K562 (cell line): ENCODE results near the gene MAP2. TPM values are rescaled to one million over a fixed set of nuclear protein-coding genes. Genes with fewer than 3 reads are reported as not detected.

Experiments
- GTF2F1 ChIP-seq: IDR thresholded peaks from 2 replicates; pipeline ENCODE4 v1.6.1; 2011; ENCODE audit warnings: low read depth, low read length, improper control_type of control experiment
- HDAC3 ChIP-seq: fragments of 450-650 bp; IDR thresholded peaks from 2 replicates; pipeline ENCODE4 v1.6.1; 2018; ENCODE audit warnings: borderline replicate concordance, mild to moderate bottlenecking, moderate library complexity; ENCODE audit not compliant: partially characterized antibody
- MAFK ChIP-seq: IDR thresholded peaks from 2 replicates; pipeline ENCODE4 v1.6.1; 2011; ENCODE audit warnings: low read length, improper control_type of control experiment
- ZNF717 ChIP-seq: fragments of 250-450 bp; sonication (Bioruptor Pico); IDR thresholded peaks from 2 replicates; pipeline ENCODE4 v1.5.0; 2021
- polyA plus RNA-seq, 8 experiments: library from polyadenylated mRNA; depleted of rRNA in 4 of 8; stranded (reverse) in 5 of 8; unstranded in 3 of 8; fragments of >200 nt; fragmentation: Nextera tagmentation in 2 of 8; fragmentation: Illumina TruSeq in 1 of 8; extraction: Ambion mirVana in 2 of 8; extraction: Trizol in 1 of 8; gene quantifications; 2 replicates each; pipeline versions ENCODE4 v1.2.1 to v1.2.3, GENCODE V29; 2011 to 2014; ENCODE audit warnings: inconsistent platforms in 1 of 8, missing spikeins in 1 of 8
- total RNA-seq, 7 experiments: library from RNA; depleted of rRNA in 6 of 7; stranded (reverse); fragments of >200 nt in 6 of 7; fragmentation: Illumina TruSeq in 2 of 7; extraction: Trizol in 2 of 7; gene quantifications; 2 replicates each; pipeline versions ENCODE4 v1.2.1 to v1.2.3, GENCODE V29; 2011 to 2021; ENCODE audit warnings: low replicate concordance in 1 of 7
- TF ChIP-seq, protein P1 (sequence below): sonication (generic); formaldehyde crosslinking; IDR thresholded peaks from 2 replicates; pipeline ENCODE4 v1.4.0; 2020; ENCODE audit warnings: mild to moderate bottlenecking, missing genetic modification reagents
- TF ChIP-seq, protein P2 (sequence below): IDR thresholded peaks from 2 replicates; pipeline ENCODE4 v1.6.1; 2016; ENCODE audit warnings: missing genetic modification characterization, missing compliant biosample characterization
- TF ChIP-seq, protein P3 (sequence below): fragments of 450-650 bp; IDR thresholded peaks from 2 replicates; pipeline ENCODE4 v1.6.1; 2017; ENCODE audit warnings: mild to moderate bottlenecking, moderate library complexity

The MAP2 gene
- total and polyA plus RNA-seq, 9 of the 15 experiments (the other 6 are each of a cell fraction or from before 2014, with no cell fraction given): 0.13 TPM; not detected in 8

DNA sequence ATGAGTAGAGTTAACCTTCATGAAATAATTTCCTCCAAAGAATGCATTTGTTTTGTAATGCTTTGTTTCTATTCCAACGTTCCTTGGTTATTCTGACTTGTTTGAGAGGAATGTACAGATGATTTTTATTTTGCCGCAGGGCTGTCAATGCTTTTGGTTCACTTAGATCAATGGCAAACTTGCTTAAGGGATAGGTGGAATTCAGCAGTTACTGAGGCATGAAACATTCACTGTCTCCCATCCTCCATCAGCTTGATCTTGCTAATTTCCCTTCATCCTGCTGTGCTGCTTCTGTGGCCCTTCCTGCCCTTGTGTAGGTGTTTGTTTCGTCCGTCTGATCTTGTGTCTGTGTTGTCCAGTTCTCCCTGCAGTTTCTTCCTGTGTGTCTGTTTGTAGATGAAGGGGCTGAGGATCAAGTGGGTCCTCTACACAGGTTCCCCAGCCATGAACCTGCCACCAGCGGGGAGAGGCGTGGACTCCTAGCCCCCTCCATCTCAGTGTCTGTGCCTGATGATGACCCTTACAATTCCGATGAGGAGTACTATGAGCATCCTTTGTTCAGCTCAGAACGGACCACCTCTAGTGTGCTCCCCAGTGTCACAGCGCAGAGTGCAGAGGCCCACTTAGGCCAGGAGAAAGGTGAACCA, 263.6 kb downstream of the MAP2 start (continued):
- TF ChIP-seq, protein P1, sequence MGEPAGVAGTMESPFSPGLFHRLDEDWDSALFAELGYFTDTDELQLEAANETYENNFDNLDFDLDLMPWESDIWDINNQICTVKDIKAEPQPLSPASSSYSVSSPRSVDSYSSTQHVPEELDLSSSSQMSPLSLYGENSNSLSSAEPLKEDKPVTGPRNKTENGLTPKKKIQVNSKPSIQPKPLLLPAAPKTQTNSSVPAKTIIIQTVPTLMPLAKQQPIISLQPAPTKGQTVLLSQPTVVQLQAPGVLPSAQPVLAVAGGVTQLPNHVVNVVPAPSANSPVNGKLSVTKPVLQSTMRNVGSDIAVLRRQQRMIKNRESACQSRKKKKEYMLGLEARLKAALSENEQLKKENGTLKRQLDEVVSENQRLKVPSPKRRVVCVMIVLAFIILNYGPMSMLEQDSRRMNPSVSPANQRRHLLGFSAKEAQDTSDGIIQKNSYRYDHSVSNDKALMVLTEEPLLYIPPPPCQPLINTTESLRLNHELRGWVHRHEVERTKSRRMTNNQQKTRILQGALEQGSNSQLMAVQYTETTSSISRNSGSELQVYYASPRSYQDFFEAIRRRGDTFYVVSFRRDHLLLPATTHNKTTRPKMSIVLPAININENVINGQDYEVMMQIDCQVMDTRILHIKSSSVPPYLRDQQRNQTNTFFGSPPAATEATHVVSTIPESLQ (CRISPR knock-in tag): no peak
- TF ChIP-seq ZNF717 (CRISPR knock-in tag) (no peak), GTF2F1 (no peak), HDAC3 (no peak), MAFK (no peak)
- TF ChIP-seq, protein P2, sequence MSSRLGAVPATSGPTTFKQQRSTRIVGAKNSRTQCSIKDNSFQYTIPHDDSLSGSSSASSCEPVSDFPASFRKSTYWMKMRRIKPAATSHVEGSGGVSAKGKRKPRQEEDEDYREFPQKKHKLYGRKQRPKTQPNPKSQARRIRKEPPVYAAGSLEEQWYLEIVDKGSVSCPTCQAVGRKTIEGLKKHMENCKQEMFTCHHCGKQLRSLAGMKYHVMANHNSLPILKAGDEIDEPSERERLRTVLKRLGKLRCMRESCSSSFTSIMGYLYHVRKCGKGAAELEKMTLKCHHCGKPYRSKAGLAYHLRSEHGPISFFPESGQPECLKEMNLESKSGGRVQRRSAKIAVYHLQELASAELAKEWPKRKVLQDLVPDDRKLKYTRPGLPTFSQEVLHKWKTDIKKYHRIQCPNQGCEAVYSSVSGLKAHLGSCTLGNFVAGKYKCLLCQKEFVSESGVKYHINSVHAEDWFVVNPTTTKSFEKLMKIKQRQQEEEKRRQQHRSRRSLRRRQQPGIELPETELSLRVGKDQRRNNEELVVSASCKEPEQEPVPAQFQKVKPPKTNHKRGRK (tag): no peak
- TF ChIP-seq, protein P3, sequence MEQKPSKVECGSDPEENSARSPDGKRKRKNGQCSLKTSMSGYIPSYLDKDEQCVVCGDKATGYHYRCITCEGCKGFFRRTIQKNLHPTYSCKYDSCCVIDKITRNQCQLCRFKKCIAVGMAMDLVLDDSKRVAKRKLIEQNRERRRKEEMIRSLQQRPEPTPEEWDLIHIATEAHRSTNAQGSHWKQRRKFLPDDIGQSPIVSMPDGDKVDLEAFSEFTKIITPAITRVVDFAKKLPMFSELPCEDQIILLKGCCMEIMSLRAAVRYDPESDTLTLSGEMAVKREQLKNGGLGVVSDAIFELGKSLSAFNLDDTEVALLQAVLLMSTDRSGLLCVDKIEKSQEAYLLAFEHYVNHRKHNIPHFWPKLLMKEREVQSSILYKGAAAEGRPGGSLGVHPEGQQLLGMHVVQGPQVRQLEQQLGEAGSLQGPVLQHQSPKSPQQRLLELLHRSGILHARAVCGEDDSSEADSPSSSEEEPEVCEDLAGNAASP: no peak
